DMS79 (cell line): ENCODE measurements around the gene INTS4.
A peak's percentile ranks its signal among the peaks of the same experiment; 100 is the strongest.
"Not testable (repeated sequence)": the region's sequence is repeated elsewhere in the genome, so short reads cannot be mapped to it uniquely, and the experiment has no call there.

Experiments used
- DNase-seq: peaks from one replicate; lab custom pipeline; 2025; lab: John Stamatoyannopoulos, UW

INTS4 gene

DNA sequence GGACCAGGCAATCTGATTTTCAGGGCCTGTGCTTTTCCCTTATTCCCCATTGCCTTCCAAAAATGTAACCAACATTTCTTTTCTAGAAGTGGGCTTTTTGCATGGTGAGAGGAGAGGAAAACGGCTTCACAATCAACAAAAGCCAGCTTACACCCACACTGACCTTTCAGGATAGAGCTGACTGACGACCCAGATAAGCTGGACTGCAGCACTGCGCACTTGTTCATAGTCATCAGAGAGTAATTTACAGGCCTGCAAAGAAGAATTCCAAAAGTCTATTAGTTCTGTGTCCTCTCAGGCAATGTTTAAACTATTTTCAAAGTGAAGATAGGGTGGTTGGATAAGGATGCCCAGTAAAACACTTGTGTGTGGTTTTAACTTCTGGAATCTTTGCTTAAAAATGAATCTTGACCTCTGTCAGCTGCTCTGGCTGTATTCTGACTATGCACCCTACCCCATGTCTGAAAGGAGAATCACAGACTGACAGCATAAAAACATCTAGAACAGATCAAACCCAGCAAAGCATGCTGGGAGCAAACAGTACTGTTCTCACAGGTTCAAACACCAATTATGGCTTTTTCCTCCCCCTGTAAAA is 35.8 kb downstream of the INTS4 start:
- not testable (repeated sequence) for DNase-seq

DNA sequence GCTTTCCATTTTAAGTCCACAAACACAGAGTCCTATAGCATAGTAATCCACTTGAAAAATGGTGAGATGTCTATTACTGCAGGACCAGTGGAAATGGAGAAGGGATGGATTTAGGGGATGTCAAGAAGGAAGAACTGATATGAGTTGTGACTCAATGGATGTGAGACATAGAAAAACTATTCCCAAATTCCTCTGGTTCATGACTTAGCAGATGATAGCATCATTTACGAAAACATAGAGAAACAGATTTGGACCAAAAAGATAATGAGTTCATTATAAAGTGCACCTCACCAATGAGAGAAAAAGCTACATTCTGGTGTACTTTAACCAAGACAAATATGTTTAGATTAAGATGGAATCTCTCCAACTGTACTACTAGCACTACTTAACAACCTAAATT is 51.2 kb downstream of the INTS4 start:
- not testable (repeated sequence) for DNase-seq

DNA sequence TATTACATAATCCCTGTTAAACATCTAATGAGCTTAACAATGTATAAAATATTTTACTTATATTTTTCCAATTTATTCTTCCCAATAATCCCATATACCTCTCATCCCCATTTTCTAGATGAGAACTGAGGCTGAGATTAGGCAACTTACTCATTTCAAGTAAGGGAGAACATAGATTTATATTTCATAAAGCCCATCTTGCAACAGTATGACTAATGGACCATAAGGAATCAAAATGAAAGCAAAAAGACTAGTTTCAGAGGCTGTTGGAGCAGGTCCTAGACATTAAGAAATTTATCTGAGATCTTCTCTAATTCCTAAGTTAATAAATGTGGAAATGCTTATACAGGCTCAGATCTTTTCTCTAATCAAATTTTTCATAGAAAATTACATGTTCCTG is 52.0 kb downstream of the INTS4 start:
- not testable (repeated sequence) for DNase-seq

DNA sequence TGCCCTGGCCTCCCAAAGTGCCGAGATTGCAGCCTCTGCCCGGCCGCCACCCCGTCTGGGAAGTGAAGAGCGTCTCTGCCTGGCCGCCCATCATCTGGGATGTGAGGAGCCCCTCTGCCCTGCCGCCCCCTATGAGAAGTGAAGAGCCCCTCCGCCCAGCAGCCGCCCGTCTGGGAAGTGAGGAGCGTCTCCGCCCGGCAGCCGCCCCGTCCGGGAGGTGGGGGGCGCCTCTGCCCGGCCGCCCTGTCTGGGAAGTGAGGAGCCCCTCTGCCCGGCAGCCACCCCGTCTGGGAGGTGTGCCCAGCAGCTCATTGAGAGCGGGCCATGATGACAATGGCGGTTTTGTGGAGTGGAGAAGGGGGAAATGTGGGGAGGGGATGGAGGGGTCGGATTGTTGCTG is 60.9 kb downstream of the INTS4 start:
- not testable (repeated sequence) for DNase-seq

DNA sequence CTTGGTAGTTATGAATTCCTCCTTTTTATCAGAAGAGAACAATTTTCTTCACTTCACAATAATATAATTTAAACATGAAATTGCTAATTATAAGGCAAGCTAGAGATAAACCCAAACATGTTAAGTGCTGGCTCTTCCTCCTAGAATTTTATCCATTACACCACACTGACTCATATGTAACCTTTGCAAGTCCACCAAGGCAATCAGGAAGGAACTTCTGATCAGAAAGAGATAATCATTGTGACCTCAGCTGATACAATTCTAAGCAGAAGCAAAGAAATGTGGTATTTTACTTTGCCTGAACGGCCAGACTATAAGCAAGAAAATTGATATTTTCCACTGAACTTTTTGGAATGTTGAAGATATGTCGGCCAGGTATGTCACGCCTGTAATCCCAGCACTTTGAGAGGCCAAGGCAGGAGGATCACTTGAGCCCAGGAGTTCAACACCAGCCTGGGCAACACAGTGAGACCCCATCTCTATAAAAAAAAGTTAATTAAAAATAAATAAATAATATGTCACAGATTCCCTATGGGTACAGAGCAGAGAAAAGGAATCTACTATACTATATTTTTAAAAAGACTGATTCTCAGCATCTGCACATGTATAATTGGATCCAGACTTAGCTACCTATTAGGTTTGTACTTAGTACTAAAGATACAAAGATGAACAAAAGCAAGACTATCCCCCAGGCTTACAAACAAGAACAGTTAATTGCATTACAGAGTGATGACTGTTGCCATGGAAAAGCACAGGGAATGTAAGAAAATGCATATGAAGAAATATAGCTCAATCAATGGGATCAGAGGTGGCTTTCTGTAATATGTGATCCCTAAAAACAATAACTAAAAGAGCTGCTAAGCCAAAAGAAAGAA is 63.9 kb downstream of the INTS4 start:
- DNase-seq, result not testable (repeated sequence)

DNA sequence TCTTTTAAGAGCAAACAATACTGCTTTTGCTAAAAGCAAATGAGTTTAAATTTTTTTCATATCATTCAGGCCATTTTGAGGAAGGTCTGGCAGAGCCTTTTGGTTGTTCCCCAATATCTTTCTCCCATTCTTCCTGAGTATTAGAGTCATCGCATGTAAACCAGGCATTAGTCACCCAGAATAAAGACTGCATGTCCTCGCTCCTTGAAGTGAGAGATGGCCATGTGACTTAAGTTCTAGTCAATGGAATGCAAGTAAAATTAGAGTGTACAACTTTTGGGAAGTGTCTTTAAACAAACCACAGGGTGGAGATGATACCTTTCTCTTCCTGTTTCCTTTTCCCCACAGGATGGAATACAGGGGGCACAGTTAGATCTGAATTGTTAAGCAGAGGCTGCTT is 76.8 kb downstream of the INTS4 start:
- DNase-seq, result not testable (repeated sequence)

DNA sequence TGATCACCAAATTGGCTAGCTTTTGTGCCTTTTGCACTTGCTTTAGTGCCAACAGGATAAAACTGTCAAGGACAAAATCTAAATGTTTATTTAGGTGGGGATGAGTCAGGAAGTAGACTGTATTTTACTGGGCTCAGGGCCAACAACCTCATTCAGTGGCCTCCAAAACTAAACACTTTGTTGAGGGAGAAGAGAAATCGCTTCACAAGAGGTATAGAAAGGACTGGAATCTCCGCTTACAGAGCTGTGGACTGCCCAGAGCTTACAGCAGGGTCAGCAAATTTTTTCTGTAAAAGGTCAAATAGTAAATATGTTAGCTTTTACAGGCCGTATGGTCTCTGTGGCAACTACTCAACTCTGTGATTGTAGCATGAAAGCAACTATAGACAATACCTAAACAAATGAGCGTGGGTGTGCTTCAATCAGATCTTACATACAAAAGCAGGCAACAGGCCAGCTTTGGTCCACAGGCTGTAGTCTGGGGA is 80.1 kb downstream of the INTS4 start:
- DNase-seq, result peak; percentile 56

DNA sequence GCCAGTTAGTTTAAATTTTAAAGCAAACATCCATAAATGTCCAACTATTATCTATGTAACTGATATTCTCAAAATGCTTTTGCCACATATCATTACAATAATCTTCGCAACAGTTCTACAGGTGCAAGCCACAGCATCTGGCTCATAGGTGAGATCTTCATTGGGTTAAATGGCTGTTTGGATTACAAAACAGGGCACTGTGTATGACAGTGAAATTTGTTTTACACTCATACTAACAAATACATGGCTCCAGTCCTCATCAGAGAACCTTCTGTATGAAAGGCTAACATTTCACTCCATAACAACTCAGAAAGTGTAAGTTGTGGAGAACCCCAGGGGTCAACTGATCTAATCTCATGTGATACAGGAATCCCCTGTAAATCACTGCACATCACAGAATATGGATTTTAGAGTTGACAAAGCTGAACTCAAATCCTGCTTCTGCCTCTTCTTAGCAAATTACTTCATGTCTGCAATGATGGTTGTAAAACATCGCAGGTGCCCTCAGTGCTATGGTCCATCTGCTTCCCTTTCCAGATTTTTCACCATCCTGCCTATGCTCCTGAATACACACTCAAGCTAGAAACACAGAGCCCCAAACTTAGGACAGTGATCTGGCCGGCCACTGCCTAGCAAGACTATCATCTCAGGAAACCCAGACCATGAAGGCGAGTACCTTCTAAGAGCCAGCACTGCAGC is 80.7 kb downstream of the INTS4 start:
- DNase-seq, result not testable (repeated sequence)

DNA sequence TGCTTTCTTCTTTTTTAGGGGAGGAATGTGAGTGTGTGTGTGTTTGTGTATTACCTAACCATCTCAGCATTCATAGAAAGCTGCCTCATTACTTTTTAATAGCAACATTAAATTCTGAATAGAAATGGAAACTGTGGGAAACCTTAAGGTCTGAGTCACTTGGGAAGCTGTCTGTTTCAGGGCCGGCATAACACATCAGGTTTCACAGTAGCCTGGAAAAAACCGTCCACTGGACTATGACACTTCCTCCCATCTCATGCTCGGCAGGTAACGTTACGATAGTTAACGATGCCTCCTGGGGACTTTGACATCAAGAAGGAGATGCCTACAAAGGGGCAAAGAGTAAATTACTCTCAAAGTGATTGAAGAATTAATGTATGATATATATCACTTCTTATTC is 83.6 kb downstream of the INTS4 start:
- not testable (repeated sequence) for DNase-seq

DNA sequence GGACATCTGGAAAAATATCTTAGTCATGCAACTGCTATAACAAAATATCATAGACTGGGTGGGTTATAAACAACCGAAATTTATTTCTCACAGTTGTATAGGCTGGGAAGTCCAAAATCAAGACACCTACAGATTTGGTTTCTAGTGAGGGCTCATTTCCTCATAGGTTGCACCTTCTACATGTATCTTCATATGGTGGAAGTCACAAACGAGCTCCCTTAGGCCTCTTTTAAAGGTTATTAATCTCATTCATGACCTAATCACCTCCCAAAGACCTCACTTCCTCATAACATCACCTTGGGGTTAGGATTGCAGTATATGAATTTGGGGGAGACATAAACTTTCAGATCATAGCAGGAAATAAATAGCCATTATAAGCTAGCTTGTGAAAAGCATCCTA is 85.2 kb downstream of the INTS4 start:
- no peak for DNase-seq

DNA sequence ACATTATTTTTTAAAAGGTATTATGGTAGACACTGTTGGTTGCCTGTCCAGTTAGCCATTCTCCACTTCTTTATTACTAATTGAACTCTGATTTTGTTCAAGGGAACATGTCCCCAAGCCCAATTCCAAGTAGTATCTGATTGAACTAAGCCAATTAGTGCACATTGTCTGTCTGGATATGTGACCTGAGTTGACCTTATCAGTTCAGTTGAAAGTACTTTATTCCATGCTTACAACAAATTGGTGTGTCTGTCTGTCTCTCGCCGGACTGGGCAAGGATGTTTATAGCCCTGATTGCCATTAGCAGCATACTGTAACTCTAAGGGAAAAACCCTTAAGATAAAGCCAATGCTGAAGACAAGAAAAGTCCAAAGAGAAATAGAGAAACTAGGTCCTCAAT is 85.6 kb downstream of the INTS4 start:
- DNase-seq, result no peak

DNA sequence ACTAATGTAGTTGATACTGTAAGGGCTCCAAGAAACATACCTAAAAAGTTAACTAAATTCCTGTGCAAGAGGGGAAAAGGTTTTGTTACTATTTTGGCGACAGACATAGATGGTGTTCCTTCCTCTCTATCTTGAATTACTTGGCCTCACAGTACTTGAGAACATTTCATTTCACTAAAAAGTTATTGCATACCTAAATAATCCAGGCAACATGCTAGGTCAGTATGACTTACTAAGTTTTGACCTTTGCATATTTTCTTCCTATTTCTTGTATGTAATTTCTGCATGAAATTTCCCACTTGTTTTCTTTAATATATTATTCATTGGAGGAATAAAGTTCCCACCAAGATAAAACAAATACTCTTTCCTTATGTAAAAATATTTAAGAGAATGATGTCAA is 99.5 kb downstream of the INTS4 start:
- DNase-seq, result not testable (repeated sequence)

DNA sequence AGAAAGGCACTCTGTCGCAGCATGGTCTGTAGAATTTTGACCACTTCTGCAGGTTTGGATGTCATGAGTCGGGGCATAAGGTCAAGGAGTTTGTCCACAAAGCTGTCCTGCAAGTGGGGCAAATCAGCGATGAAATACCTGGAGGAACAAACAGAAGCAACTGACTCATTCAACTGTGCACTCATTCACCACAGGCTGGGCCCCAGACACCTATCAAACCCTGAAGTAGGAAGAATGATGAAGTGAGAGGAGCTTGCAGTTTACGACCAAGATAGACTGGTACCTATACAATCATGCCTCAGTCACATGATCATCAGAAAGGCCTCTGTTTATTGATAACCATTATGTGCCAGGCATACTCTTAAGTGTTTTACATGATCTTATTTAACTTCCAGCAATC is 102.8 kb downstream of the INTS4 start:
- not testable (repeated sequence) for DNase-seq

DNA sequence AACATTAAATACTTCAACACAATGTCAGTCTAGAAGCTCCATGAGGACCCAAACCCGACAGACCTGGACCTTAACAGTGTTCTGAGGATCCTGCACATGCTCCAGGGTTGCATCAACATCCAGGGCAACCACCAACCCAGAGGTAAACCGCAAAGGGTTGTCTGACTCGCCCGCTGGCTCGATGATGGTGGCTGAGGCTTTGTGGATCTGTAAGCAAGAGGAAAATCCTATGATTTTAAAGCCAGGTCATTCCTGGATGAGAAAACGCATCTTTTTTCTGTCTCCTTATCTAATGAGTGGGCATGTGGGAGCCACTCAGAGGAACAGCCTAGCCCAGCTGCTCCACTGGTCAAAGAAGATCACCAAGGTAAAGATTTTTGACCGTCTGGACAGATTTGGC is 103.2 kb downstream of the INTS4 start:
- not testable (repeated sequence) for DNase-seq

DNA sequence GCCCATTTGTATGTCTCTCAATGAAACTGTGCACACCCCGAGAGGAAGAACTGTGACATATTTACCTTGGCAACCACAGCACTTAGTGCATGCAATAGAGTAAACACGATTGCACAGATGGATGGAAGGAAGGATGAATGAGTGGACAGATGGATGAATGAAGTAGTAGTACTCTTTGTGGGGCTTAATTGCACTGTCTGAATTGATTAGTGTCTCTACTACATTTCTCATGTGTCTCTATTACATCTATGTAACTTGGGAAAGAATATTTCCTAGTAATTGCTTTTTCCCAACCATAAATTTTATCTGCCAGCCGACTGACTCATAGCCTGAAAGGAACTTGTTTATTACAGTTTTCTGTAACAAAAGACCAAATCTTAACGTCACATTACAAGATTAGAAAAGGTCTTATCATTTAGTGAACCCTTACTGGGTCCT is 103.8 kb downstream of the INTS4 start:
- not testable (repeated sequence) for DNase-seq

DNA sequence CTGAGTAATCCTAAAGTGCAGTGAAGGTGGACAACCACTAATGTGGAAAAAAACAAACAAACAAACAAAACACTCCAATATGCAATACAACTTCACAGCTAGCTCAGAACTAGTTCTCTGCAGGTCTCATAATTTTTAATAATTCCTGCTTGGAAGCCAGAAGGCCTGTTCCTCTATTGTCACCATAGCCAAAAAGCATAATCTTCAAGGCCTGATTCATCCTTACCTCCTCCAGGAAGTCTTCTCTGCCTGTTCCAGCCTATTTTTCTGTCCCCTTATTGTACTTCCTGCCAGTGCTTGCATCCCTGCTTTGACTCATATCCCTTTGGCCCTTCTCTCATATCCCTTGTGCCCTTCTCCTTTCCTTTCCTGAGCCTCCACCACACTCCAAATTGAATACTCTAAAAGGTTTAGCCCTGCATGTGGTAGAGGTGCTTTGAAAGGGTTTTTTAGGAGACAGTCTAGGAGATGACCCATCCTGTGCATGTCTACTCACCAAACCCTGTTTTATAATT is 104.3 kb downstream of the INTS4 start:
- DNase-seq, result not testable (repeated sequence)

DNA sequence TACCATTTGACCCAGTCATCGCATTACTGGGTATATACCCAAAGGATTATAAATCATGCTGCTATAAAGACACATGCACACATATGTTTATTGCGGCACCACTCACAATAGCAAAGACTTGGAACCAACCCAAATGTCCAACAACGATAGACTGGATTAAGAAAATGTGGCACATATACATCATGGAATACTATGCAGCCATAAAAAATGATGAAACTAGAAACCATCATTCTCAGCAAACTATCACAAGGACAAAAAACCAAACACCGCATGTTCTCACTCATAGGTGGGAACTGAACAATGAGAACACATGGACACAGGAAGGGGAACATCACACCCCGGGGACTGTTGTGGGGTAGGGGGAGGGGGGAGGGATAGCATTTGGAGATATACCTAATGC is 105.4 kb downstream of the INTS4 start:
- not testable (repeated sequence) for DNase-seq

DNA sequence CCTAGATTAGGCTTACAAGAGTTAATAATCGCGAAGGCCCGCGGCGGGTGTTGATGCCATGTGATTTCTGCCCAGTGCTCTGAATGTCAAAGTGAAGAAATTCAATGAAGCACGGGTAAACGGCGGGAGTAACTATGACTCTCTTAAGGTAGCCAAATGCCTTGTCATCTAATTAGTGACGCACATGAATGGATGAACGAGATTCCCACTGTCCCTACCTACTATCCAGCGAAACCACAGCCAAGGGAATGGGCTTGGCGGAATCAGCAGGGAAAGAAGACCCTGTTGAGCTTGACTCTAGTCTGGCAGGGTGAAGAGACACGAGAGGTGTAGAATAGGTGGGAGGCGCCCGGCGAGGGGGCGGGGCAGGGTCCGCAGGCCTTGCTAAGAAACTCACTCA is 108.1 kb downstream of the INTS4 start:
- no peak for DNase-seq

DNA sequence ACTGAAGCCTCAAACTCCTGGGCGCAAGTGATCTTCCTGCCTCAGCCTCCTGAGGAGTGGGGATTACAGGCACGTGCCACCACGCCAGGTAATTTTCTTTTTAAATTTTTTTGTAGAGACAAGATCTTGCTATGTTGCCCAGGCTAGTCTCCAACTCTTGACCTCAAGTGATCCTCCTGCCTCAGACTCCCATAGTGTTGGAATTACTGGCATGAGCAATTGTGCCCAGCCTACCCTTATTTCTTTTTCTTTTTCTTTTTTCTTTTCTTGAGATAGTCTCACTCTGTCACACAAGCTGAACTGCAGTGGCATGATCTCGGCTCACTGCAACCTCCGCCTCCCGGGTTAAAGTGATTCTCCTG is 109.7 kb downstream of the INTS4 start:
- no peak for DNase-seq

DNA sequence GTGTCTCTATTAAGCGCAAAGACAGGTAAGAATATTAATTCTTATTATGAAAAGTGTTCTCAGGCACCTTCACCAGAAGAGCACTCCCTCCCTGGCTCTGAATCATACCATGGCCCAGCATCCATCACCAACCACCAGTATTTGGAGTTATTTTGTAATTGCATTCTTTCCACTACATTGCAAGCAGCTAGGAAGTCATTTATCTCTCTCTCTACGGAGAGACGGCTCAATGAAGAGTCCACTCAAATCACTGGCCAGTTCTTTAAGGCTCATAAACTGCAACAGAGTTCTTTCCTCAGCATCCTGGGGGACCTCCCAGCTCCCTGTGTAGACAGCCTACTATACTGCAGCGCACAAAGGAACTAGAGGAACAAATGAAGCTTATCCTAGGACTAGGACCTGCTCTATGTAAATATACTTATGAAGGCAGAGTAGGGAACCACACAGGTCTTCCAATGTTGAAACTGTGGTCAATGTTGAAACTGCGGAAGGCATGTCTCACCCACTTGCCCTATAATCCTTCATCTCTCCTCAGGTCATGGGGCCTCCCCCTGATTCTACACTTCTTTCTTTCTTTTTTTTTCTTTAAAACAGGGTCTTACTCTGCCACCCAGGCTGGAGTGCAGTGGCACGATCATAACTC is 110.2 kb downstream of the INTS4 start:
- DNase-seq, result no peak

DNA sequence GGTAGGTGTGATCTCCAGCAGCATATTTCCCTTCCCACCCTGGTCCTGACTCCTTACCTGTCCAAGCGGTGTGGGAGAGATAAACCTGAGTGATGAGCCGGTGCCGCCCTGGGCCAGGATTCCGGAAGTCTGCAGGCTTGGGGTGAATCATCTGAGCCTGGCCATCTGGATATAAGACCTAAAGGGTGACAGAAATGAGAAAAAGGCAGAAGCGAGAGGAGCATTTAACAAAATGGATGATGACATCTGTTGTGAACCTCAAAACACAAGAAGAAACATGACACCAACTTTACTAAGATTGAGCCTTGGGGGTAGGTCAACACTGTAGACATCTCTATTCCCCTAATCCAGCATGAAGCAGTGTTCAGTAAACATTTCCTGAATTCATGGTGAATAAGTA is 110.7 kb downstream of the INTS4 start:
- no peak for DNase-seq

DNA sequence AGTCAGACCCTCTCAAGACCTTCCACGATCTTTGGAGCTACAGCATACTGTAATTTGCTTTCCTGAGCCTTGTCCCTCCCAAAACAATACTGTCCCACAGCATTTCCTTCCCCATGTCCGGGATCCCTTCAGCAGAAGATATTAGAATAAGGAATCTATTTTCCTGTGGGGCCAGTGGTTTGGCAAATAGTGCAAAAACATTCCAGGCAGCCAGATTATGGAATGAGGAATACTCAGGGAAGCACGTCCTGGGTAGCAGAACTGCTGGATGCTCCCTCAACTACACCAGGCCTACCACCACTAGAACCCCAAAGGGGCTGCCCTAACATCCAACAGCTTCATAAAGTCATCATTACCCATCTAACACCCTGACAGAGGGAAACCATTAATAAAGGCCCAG is 112.1 kb downstream of the INTS4 start:
- no peak for DNase-seq
